H9 (cell line): ENCODE measurements around the gene GGNBP2. TPM values are rescaled to one million over a fixed set of nuclear protein-coding genes. Genes with fewer than 3 reads are reported as not detected.

Experiments
- DNase-seq: peaks from one replicate; pipeline ENCODE4 v3.0.0-alpha.2; 2017
- H2AFZ ChIP-seq: one replicate; pipeline ENCODE4 v1.6.1; 2013; ENCODE audit warnings: mild to moderate bottlenecking, low read length, control low read depth, moderate library complexity
- H2AK5ac ChIP-seq: 2 replicates; pipeline ENCODE4 v1.6.1; 2013; ENCODE audit warnings: low read length, control low read depth, mixed read lengths; ENCODE audit not compliant: insufficient read length
- H2BK120ac ChIP-seq: one replicate; pipeline ENCODE4 v1.6.1; 2013; ENCODE audit warnings: low read depth, mild to moderate bottlenecking, low read length, control low read depth, inconsistent platforms; ENCODE audit not compliant: poor library complexity, severe bottlenecking
- H2BK12ac ChIP-seq: 2 replicates; pipeline ENCODE4 v1.6.1; 2013; ENCODE audit warnings: low read length, control low read depth, mixed read lengths, low read depth; ENCODE audit not compliant: insufficient read length
- H2BK15ac ChIP-seq: 2 replicates; pipeline ENCODE4 v1.6.1; 2013; ENCODE audit warnings: low read depth, low read length, control low read depth
- H2BK20ac ChIP-seq: one replicate; pipeline ENCODE4 v1.6.1; 2013; ENCODE audit warnings: low read depth, mild to moderate bottlenecking, low read length, control low read depth, inconsistent platforms; ENCODE audit not compliant: poor library complexity, severe bottlenecking
- H2BK5ac ChIP-seq: 2 replicates; pipeline ENCODE4 v1.6.1; 2013; ENCODE audit warnings: low read length, control low read depth, mixed read lengths; ENCODE audit not compliant: insufficient read length
- H3K14ac ChIP-seq: 2 replicates; pipeline ENCODE4 v1.6.1; 2013; ENCODE audit warnings: low read length, control low read depth; ENCODE audit not compliant: insufficient read depth
- H3K18ac ChIP-seq: 2 replicates; pipeline ENCODE4 v1.6.1; 2013; ENCODE audit warnings: low read depth, mild to moderate bottlenecking, mixed read lengths, low read length, control low read depth; ENCODE audit not compliant: insufficient read length
- H3K23ac ChIP-seq: 2 replicates; pipeline ENCODE4 v1.6.1; 2013; ENCODE audit warnings: low read length, control low read depth, mixed read lengths, low read depth; ENCODE audit not compliant: insufficient read length
- H3K23me2 ChIP-seq: 2 replicates; pipeline ENCODE4 v1.6.1; 2013; ENCODE audit warnings: low read depth, mild to moderate bottlenecking, mixed read lengths, low read length, control low read depth; ENCODE audit not compliant: insufficient read length, poor library complexity, severe bottlenecking
- H3K27ac ChIP-seq: 2 replicates; pipeline ENCODE4 v1.5.1; 2013; ENCODE audit warnings: low read length, control low read depth, mixed read lengths, low read depth; ENCODE audit not compliant: insufficient read length
- H3K27me3 ChIP-seq: 2 replicates; pipeline ENCODE4 v1.6.1; 2013; ENCODE audit warnings: low read length, control low read depth, inconsistent platforms; ENCODE audit not compliant: insufficient read depth
- H3K4ac ChIP-seq: 2 replicates; pipeline ENCODE4 v1.6.1; 2013; ENCODE audit warnings: low read depth, mild to moderate bottlenecking, control low read depth, inconsistent platforms, low read length, moderate library complexity
- H3K4me1 ChIP-seq: 2 replicates; pipeline ENCODE4 v1.6.1; 2013; ENCODE audit warnings: low read length, control low read depth, inconsistent platforms; ENCODE audit not compliant: insufficient read depth
- H3K4me2 ChIP-seq: 2 replicates; pipeline ENCODE4 v1.6.1; 2013; ENCODE audit warnings: low read length, control low read depth, mixed read lengths; ENCODE audit not compliant: insufficient read length, insufficient read depth
- H3K56ac ChIP-seq: 2 replicates; pipeline ENCODE4 v1.6.1; 2013; ENCODE audit warnings: low read depth, mild to moderate bottlenecking, mixed read lengths, low read length, control low read depth; ENCODE audit not compliant: insufficient read length
- H3K79me1 ChIP-seq: 2 replicates; pipeline ENCODE4 v1.6.1; 2013; ENCODE audit warnings: low read depth, mild to moderate bottlenecking, moderate library complexity, low read length, control low read depth, inconsistent platforms; ENCODE audit not compliant: insufficient read depth, poor library complexity, severe bottlenecking
- H3K79me2 ChIP-seq: 2 replicates; pipeline ENCODE4 v1.6.1; 2013; ENCODE audit warnings: low read length, control low read depth, inconsistent platforms; ENCODE audit not compliant: insufficient read depth
- H3K9ac ChIP-seq: 2 replicates; pipeline ENCODE4 v1.6.1; 2013; ENCODE audit warnings: low read length, control low read depth, mixed read lengths; ENCODE audit not compliant: insufficient read length; ENCODE audit errors: extremely low read depth
- H3K9me3 ChIP-seq: one replicate; pipeline ENCODE4 v1.6.1; 2013; ENCODE audit warnings: low read depth, low read length, inconsistent platforms; ENCODE audit not compliant: control insufficient read depth
- H3T11ph ChIP-seq: one replicate; pipeline ENCODE4 v1.6.1; 2013; ENCODE audit warnings: mild to moderate bottlenecking, low read length, control low read depth, inconsistent platforms
- H4K20me1 ChIP-seq: one replicate; pipeline ENCODE4 v1.6.1; 2013; ENCODE audit not compliant: control insufficient read depth, insufficient read length, insufficient read depth
- H4K5ac ChIP-seq: 2 replicates; pipeline ENCODE4 v1.6.1; 2013; ENCODE audit warnings: low read depth, mild to moderate bottlenecking, mixed read lengths, low read length, control low read depth; ENCODE audit not compliant: insufficient read length
- H4K8ac ChIP-seq: replicated peaks from 2 replicates; pipeline ENCODE4 v1.6.1; 2013; ENCODE audit warnings: low read length, control low read depth, mixed read lengths, low read depth; ENCODE audit not compliant: insufficient read length
- H4K91ac ChIP-seq: 2 replicates; pipeline ENCODE4 v1.6.1; 2013; ENCODE audit warnings: low read depth, mild to moderate bottlenecking, moderate library complexity, mixed read lengths, low read length, control low read depth; ENCODE audit not compliant: insufficient read length
- H3K27ac Mint-ChIP-seq, 3 experiments: 2 replicates in 2 of 3; 3 replicates in 1 of 3; pipeline ENCODE4 v1.8.0; 2020 to 2021; ENCODE audit warnings: mixed read lengths in 3 of 3, mild to moderate bottlenecking in 1 of 3, moderate library complexity in 1 of 3
- H3K27me3 Mint-ChIP-seq: 2 replicates; pipeline ENCODE4 v1.8.0; 2021; ENCODE audit warnings: low read depth, mild to moderate bottlenecking, moderate library complexity, mixed read lengths
- H3K36me3 Mint-ChIP-seq, 3 experiments: 2 replicates in 2 of 3; 3 replicates in 1 of 3; pipeline ENCODE4 v1.8.0; 2020 to 2021; ENCODE audit warnings: low read depth in 3 of 3, mixed read lengths in 3 of 3; ENCODE audit not compliant: insufficient read depth in 1 of 3
- H3K4me1 Mint-ChIP-seq, 2 experiments: 2 replicates each; pipeline ENCODE4 v1.8.0; 2020; ENCODE audit warnings: mixed read lengths in 2 of 2
- H3K4me3 Mint-ChIP-seq, 2 experiments: 2 replicates in 1 of 2; 3 replicates in 1 of 2; pipeline ENCODE4 v1.8.0; 2020 to 2021; ENCODE audit warnings: mild to moderate bottlenecking in 2 of 2, mixed read lengths in 2 of 2, moderate library complexity in 1 of 2
- H3K9me3 Mint-ChIP-seq, 2 experiments: 2 replicates in 1 of 2; 3 replicates in 1 of 2; pipeline ENCODE4 v1.8.0; 2020; ENCODE audit warnings: mild to moderate bottlenecking in 2 of 2, mixed read lengths in 2 of 2, moderate library complexity in 1 of 2
- CTCF ChIP-seq: fragments of 200-600 bp; sonication (generic); conservative IDR thresholded peaks from 3 replicates; pipeline ENCODE4 v1.8.0; 2021; ENCODE audit warnings: antibody characterized with exemption, mild to moderate bottlenecking
- WGBS: extraction: QIAGEN DNeasy Blood & Tissue Kit; methylation state at CpG from one replicate; pipeline ENCODE4 v1.1.7; 2013; ENCODE audit warnings: missing lambda C conversion rate, low lambda C conversion rate, mixed read lengths; ENCODE audit not compliant: insufficient read length; ENCODE audit errors: extremely low coverage; 5-methylcytosine and 5-hydroxymethylcytosine counted together
- total RNA-seq: library from RNA; stranded (reverse); gene quantifications from 2 replicates; pipeline ENCODE4 v1.2.1, GENCODE V29; 2021

The GGNBP2 gene
- total RNA-seq, 1 experiment from 2014 or later = 52.8 TPM

DNA sequence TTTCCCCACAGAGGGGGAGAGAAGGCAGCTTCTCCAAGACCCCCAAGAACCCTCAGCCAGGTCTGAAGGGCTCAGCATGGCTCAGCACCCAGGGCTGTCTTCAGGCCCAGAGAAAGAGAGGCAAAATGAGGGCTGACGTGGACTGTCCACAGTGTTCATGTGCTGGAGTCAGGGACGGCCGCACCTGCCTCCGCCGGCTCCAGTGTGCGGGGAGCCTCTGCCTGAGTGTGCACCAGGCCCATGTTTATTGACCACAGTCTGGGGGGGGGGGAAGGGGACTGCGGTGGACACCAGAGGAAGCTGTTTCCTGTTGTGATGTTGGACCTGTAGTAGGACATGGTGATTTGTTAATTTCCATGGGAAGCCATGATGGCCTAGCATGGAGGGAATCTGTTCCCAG, 63.6 kb downstream of the GGNBP2 start:
- Histone ChIP-seq H4K91ac (no peak overlapping the region), H3K56ac (no peak overlapping the region), H2BK15ac (no peak overlapping the region), H3K4me1 (no peaks in the 10 kb centered on the region), H3K9me3 (no peaks in the 10 kb centered on the region), H3K4ac (no peak overlapping the region), H2AFZ (no peak overlapping the region), H3K14ac (no peak overlapping the region), H2BK5ac (no peak overlapping the region), H2BK20ac (no peak overlapping the region), H2AK5ac (no peak overlapping the region), H3K79me1 (no peaks in the 10 kb centered on the region), H3K18ac (no peak overlapping the region), H3K4me2 (no peak overlapping the region), H3K79me2 (no peaks in the 10 kb centered on the region; the same call in 1 of the 2 replicates), H3K23ac (no peak overlapping the region), H4K20me1 (no peaks in the 10 kb centered on the region), H2BK12ac (no peak overlapping the region), H4K8ac (no peak overlapping the region), H2BK120ac (no peak overlapping the region), H4K5ac (no peak overlapping the region), H3K9ac (no peak overlapping the region), H3K27me3 (no peaks in the 10 kb centered on the region), H3T11ph (no peak overlapping the region), H3K23me2 (no peaks in the 10 kb centered on the region), H3K27ac (no peak overlapping the region)
- no peaks in the 10 kb centered on the region for H3K27me3 Mint-ChIP-seq
- TF ChIP-seq CTCF = no peak
- H3K4me1 Mint-ChIP-seq = peaks cover 32 to 39% of the 10 kb centered on the region in 2 experiments
- no CpG with 5 or more reads among the region's 7 CpGs for WGBS
- no peak overlapping the region for H3K4me3 Mint-ChIP-seq
- peaks cover 5 to 31% (median 14%) of the 10 kb centered on the region in 3 experiments for H3K36me3 Mint-ChIP-seq
- peaks cover 0 to 3% of the 10 kb centered on the region in 2 experiments; a peak in 1 of 5 replicates for H3K9me3 Mint-ChIP-seq
- peak overlapping the region in 2 of 3 experiments; percentile 35 to 56; a peak in 1 of 7 replicates for H3K27ac Mint-ChIP-seq
- DNase-seq = no peak
